Measurements from ENCODE around the gene ZSCAN31.
"Not testable (repeated sequence)": the region's sequence is repeated elsewhere in the genome, so short reads cannot be mapped to it uniquely, and the experiment has no call there.

ZSCAN31 gene

DNA sequence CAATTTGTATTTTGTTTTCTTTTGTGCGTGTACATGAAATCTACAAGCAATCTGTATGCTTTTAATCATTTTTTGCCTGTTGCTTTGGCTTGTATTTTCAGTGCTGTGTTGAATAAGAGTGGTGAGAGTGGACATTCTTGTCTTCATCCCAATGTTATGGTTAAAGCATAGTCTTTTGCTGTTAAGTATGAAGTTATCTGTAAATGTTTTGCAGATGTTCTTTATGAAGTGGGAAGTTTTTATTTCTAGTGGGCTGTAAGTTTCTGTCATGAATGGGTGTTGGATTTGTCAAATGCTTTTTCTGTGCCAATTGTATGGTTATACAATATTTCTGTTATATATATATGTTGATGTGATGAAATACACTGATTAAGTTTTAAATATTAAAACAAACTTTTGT, 38.0 kb upstream of the ZSCAN31 start:
- H3K4me3 ChIP-seq (ENCODE audit: low read depth, low read length) = no peak overlapping the region
- TF ChIP-seq, protein P1, sequence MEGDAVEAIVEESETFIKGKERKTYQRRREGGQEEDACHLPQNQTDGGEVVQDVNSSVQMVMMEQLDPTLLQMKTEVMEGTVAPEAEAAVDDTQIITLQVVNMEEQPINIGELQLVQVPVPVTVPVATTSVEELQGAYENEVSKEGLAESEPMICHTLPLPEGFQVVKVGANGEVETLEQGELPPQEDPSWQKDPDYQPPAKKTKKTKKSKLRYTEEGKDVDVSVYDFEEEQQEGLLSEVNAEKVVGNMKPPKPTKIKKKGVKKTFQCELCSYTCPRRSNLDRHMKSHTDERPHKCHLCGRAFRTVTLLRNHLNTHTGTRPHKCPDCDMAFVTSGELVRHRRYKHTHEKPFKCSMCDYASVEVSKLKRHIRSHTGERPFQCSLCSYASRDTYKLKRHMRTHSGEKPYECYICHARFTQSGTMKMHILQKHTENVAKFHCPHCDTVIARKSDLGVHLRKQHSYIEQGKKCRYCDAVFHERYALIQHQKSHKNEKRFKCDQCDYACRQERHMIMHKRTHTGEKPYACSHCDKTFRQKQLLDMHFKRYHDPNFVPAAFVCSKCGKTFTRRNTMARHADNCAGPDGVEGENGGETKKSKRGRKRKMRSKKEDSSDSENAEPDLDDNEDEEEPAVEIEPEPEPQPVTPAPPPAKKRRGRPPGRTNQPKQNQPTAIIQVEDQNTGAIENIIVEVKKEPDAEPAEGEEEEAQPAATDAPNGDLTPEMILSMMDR (IDR thresholded peaks at IDR 0.05; ENCODE audit: low read depth, low read length, missing control alignments) = no peak
- DNase-seq (ENCODE audit: low read depth) = no peak

DNA sequence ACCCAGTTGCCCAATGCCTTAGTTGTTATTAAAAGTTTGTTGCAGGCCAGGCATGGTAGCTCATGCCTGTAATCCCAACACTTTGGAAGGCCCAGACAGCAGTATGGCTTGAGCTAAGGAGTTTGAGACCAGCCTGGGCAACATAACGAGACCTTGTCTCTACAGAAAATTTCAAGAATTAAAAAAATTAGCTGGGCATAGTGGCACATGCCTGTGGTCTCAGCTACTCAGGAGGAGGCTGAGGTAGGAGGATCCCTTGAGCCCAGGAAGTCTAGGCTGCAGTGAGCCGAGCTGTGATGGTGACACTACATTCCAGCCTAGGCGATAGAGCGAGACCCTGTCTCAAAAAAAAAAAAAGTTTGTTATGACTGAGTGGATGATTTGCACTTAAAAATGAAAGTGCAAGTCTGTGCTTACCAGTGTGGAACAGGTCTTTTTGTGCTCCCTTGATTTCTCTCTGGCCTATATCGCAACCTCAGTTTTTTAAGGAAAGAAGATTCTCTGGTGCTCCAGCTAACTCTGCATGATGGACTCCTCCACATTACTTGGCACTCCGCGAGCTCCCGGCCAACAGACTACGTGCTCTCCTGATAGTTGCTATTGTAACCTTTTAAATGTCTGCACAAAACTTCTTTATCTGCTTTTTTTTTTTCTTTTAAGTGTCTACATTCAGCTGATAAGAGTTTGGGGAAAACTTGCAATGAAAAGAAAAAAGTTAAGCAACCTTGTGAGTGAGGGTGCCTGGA, 35.9 kb upstream of the ZSCAN31 start:
- no peak for DNase-seq (ENCODE audit: low read depth)
- no peak overlapping the region for H3K4me3 ChIP-seq (ENCODE audit: low read depth, low read length)
- TF ChIP-seq, protein P1 (IDR thresholded peaks at IDR 0.05; ENCODE audit: low read depth, low read length, missing control alignments) = no peak

DNA sequence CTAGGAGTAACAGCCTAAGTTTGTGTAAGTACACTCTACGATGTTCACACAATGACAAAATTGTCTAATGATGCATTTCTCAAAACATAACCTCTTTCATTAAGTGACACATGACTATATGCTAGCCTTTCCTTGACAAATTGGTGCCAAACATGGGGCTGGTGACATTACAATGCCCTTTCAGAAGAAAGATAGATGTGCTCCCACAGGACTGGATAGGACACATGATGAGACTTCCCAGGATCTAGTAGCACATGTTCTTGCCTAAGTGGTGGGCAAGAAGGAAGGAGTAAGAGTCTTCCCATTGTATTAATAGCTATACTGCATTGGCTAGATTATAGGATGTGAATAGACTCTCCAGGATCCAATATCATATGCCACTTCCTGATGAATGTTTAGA, 35.3 kb upstream of the ZSCAN31 start:
- H3K4me3 ChIP-seq (ENCODE audit: low read depth, low read length) = no peak overlapping the region
- TF ChIP-seq, protein P1 (IDR thresholded peaks at IDR 0.05; ENCODE audit: low read depth, low read length, missing control alignments) = no peak
- no peak for DNase-seq (ENCODE audit: low read depth)

DNA sequence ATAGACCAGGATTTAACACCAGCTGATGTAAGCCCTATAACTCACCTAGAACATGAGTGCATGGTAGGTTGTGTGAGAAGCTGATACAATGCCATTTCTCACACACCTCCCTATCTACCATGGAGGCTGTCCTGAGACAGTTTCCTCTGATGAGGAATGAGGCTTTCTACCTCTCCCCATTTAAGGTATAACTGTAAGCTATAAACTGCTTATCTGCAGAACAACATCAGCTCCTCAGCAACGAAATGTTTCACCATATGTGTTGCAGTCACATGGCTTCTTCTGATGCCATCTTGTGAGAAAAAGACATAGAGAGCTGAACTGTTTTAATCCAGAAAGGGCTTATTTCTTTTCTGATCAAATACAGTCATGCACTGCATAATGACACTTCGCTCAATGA, 34.5 kb upstream of the ZSCAN31 start:
- no peak overlapping the region for H3K4me3 ChIP-seq (ENCODE audit: low read depth, low read length)
- TF ChIP-seq, protein P1 (IDR thresholded peaks at IDR 0.05; ENCODE audit: low read depth, low read length, missing control alignments) = no peak
- no peak for DNase-seq (ENCODE audit: low read depth)

DNA sequence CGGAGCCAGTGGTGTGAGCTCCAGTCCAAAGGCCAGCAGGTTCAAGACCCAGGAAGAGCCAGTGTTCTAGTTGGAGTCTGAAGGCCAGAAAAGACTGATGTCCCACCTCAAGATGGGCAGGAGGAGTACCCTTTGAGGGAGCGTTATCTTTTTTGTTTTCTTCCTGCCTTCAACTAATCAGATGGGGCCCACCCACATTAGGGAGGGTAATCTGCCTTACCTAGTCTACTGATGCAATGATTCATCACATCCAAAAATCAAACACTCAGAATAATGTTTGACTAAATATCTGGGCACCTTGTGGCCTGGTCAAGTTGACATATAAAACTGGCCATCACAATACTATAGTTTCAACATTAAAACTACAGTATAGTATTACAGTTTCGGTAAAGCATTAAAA, 33.5 kb upstream of the ZSCAN31 start:
- H3K4me3 ChIP-seq (ENCODE audit: low read depth, low read length) = no peak overlapping the region
- TF ChIP-seq, protein P1 (IDR thresholded peaks at IDR 0.05; ENCODE audit: low read depth, low read length, missing control alignments) = no peak
- DNase-seq (ENCODE audit: low read depth) = no peak

DNA sequence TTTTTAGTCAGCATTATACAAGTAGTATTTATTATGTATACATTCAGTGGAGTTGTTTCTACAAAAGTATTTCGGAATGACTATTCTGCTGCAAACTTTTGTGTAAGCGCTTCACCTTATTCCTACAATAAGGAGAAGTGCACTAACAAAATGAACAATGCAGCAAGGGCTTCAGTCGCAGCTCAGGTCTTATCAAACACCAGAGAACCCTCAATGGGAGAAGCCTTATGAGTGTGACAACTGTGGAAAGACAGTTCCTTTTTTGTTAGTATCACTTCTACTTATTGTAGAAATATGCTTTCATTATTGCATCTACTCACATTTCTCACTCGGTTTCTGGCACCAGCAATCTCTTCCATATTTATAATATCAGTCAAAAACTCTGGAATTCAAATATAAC, 32.6 kb upstream of the ZSCAN31 start:
- TF ChIP-seq, protein P1 (IDR thresholded peaks at IDR 0.05; ENCODE audit: low read depth, low read length, missing control alignments) = no peak
- peak; percentile 57 for DNase-seq (ENCODE audit: low read depth)
- H3K4me3 ChIP-seq (ENCODE audit: low read depth, low read length) = no peak overlapping the region

DNA sequence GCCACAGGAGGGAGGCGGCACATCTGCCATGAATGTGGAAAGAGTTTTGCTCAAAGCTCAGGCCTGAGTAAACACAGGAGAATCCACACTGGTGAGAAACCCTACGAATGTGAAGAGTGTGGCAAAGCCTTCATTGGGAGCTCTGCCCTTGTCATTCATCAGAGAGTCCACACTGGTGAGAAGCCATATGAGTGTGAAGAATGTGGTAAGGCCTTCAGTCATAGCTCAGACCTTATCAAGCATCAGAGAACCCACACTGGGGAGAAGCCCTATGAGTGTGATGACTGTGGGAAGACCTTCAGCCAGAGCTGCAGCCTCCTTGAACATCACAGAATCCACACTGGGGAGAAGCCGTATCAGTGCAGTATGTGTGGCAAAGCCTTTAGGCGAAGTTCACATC, 29.6 kb upstream of the ZSCAN31 start:
- H3K4me3 ChIP-seq (ENCODE audit: low read depth, low read length); DNase-seq (ENCODE audit: low read depth): not testable (repeated sequence)
